Loucy (cell line): Measurements from ENCODE around the gene LOXL4.

Experiments used
- H2AFZ ChIP-seq: fragments of 200-600 bp; sonication (generic); 2 replicates; pipeline ENCODE4 v1.6.0; 2016; ENCODE audit warnings: antibody characterized with exemption, mild to moderate bottlenecking, low read length, moderate library complexity
- H3F3A ChIP-seq: fragments of 200-600 bp; 2 replicates; pipeline ENCODE4 v1.6.0; 2016; ENCODE audit warnings: antibody characterized with exemption, low read depth, mild to moderate bottlenecking
- H3K27me3 ChIP-seq: fragments of 200-600 bp; sonication (generic); 2 replicates; pipeline ENCODE4 v1.6.1; 2014; ENCODE audit warnings: low read length, mild to moderate bottlenecking; ENCODE audit not compliant: insufficient read depth, poor library complexity, severe bottlenecking
- H3K36me3 ChIP-seq: fragments of 200-600 bp; sonication (generic); 2 replicates; pipeline ENCODE4 v1.6.1; 2016; ENCODE audit warnings: low read length; ENCODE audit not compliant: insufficient read depth
- H3K4me1 ChIP-seq: fragments of 200-600 bp; sonication (generic); 2 replicates; pipeline ENCODE4 v1.5.1; 2014; ENCODE audit warnings: low read length, mild to moderate bottlenecking; ENCODE audit not compliant: insufficient read depth, poor library complexity, severe bottlenecking
- H3K4me2 ChIP-seq: fragments of 200-600 bp; sonication (generic); 2 replicates; pipeline ENCODE4 v1.6.0; 2014; ENCODE audit warnings: antibody characterized with exemption, low read length, low read depth, mild to moderate bottlenecking; ENCODE audit not compliant: poor library complexity, severe bottlenecking
- H3K4me3 ChIP-seq: fragments of 200-600 bp; sonication (generic); 2 replicates; pipeline ENCODE4 v1.5.1; 2014; ENCODE audit warnings: low read length, mild to moderate bottlenecking, mixed read lengths; ENCODE audit not compliant: poor library complexity, severe bottlenecking
- H3K79me2 ChIP-seq: fragments of 200-600 bp; sonication (generic); 2 replicates; pipeline ENCODE4 v1.6.1; 2014; ENCODE audit warnings: low read length; ENCODE audit not compliant: insufficient read depth
- H3K9ac ChIP-seq: fragments of 200-600 bp; sonication (generic); 2 replicates; pipeline ENCODE4 v1.6.0; 2014; ENCODE audit warnings: mild to moderate bottlenecking, low read depth, low read length, moderate library complexity; ENCODE audit not compliant: poor library complexity, severe bottlenecking
- H3K9me2 ChIP-seq: fragments of 200-600 bp; sonication (generic); replicated peaks from 2 replicates; pipeline ENCODE4 v1.6.1; 2016; ENCODE audit warnings: low read depth, low read length, mixed read lengths
- H3K9me3 ChIP-seq: fragments of 200-600 bp; sonication (generic); 2 replicates; pipeline ENCODE4 v1.6.1; 2014; ENCODE audit warnings: mild to moderate bottlenecking, antibody characterized with exemption, low read length, low read depth; ENCODE audit not compliant: insufficient read depth
- H4K20me1 ChIP-seq: fragments of 200-600 bp; sonication (generic); 2 replicates; pipeline ENCODE4 v1.6.0; 2014; ENCODE audit warnings: antibody characterized with exemption, low read length, mild to moderate bottlenecking; ENCODE audit not compliant: insufficient read depth, poor library complexity, severe bottlenecking
- EZH2phosphoT487 ChIP-seq: fragments of 200-600 bp; IDR thresholded peaks from 2 replicates; pipeline ENCODE4 v1.6.1; 2018; ENCODE audit warnings: antibody characterized with exemption, mild to moderate bottlenecking, moderate library complexity, borderline replicate concordance
- TF ChIP-seq, protein P1 (sequence below): fragments of 200-600 bp; sonication (generic); conservative IDR thresholded peaks from 2 replicates; pipeline ENCODE4 v1.5.1; 2014; ENCODE audit warnings: mild to moderate bottlenecking, antibody characterized with exemption, low read length

Gene LOXL4

DNA sequence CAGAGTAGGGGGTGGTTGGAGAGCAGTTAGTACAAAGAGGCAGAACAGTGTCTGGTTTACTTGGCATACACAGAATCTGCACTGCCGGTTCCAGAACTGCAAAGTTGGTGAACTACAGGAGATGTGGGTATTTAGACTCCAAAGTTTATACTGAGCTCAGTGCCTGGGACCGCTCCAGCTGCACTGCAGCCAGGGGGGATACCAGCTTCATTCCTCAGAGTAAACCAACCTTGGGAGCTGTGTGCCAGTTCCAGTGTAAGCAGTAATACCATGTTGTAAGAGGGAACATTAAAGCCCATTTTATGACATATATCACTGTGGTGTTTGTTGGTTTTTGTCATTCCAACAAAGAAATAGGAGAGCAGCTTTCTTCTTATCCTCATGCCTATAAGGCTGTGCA lies 23.4 kb downstream of the LOXL4 start:
- Histone ChIP-seq H3K9me2 (no peaks in the 10 kb centered on the region), H3K4me1 (no peaks in the 10 kb centered on the region), H3K4me2 (no peak overlapping the region), H3F3A (no peaks in the 10 kb centered on the region), H2AFZ (no peak overlapping the region), H3K9ac (no peak overlapping the region), H3K9me3 (no peaks in the 10 kb centered on the region), H3K36me3 (peaks cover 57% of the 10 kb centered on the region; the same call in 1 of the 2 replicates), H3K27me3 (no peaks in the 10 kb centered on the region), H3K79me2 (no peaks in the 10 kb centered on the region), H3K4me3 (no peak overlapping the region), H4K20me1 (no peaks in the 10 kb centered on the region)
- TF ChIP-seq EZH2phosphoT487: no peak
- TF ChIP-seq, protein P1, sequence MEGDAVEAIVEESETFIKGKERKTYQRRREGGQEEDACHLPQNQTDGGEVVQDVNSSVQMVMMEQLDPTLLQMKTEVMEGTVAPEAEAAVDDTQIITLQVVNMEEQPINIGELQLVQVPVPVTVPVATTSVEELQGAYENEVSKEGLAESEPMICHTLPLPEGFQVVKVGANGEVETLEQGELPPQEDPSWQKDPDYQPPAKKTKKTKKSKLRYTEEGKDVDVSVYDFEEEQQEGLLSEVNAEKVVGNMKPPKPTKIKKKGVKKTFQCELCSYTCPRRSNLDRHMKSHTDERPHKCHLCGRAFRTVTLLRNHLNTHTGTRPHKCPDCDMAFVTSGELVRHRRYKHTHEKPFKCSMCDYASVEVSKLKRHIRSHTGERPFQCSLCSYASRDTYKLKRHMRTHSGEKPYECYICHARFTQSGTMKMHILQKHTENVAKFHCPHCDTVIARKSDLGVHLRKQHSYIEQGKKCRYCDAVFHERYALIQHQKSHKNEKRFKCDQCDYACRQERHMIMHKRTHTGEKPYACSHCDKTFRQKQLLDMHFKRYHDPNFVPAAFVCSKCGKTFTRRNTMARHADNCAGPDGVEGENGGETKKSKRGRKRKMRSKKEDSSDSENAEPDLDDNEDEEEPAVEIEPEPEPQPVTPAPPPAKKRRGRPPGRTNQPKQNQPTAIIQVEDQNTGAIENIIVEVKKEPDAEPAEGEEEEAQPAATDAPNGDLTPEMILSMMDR: no peak

DNA sequence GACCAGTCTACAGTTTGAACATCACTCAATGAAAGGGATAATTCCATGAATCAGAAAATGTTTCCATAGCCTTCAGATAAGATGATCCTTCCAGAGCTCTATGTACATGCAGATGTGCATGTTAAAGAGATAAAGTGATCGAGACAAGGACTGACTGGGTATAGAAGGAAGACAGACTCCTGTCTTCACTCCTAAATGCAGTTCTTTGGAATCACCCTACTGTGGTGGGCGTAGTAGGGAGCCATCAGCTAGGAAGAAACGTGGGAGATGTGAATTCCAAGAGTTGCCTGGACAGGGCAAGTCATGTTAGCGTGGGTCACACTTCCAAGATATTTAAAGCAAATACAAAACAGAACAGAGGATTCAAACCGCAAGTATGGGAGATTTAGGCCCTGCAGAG lies 23.9 kb downstream of the LOXL4 start:
- H3K4me3 ChIP-seq: no peak overlapping the region
- no peaks in the 10 kb centered on the region for H3K9me3 ChIP-seq
- no peak overlapping the region for H3K9ac ChIP-seq
- H3K79me2 ChIP-seq: no peaks in the 10 kb centered on the region
- no peaks in the 10 kb centered on the region for H3F3A ChIP-seq
- TF ChIP-seq, protein P1: no peak
- TF ChIP-seq EZH2phosphoT487: no peak
- H2AFZ ChIP-seq: no peak overlapping the region
- no peaks in the 10 kb centered on the region for H3K27me3 ChIP-seq
- no peaks in the 10 kb centered on the region for H3K9me2 ChIP-seq
- peaks cover 61% of the 10 kb centered on the region; the same call in 1 of the 2 replicates for H3K36me3 ChIP-seq
- no peaks in the 10 kb centered on the region for H4K20me1 ChIP-seq
- H3K4me1 ChIP-seq: no peaks in the 10 kb centered on the region
- H3K4me2 ChIP-seq: no peak overlapping the region

DNA sequence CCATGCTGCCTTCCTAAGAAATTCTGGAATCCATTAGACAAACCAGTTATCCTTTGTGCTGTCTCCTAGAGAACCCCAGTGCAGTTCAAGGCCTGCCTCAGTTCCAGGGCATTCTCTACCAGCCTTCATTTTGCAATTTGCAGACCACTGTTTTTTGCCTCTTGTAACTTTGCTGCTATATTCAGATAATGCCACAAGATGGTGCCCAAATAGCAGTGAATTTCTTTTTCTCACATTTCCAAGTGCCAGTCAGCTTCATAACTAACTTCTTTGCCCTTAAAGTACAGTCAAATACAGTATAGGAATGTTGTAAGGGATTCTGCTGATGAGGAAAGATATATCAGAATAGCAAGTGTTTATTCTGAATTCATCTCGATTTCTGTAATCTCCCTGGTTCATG lies 25.2 kb downstream of the LOXL4 start:
- no peak overlapping the region for H3K4me2 ChIP-seq

More for the DNA sequence above, 25.2 kb downstream of the LOXL4 start:
- H3K4me3 ChIP-seq: no peak overlapping the region
- peaks cover 51% of the 10 kb centered on the region; the same call in 1 of the 2 replicates for H3K36me3 ChIP-seq
- H3K27me3 ChIP-seq: no peaks in the 10 kb centered on the region
- 0 out of 2 replicates have a peak, but pooled peaks cover 8% of the 10 kb centered on the region for H3F3A ChIP-seq
- no peak overlapping the region for H3K9ac ChIP-seq
- H4K20me1 ChIP-seq: no peaks in the 10 kb centered on the region
- no peaks in the 10 kb centered on the region for H3K9me3 ChIP-seq
- H2AFZ ChIP-seq: no peak overlapping the region
- H3K79me2 ChIP-seq: no peaks in the 10 kb centered on the region
- TF ChIP-seq, protein P1: peak; percentile 74
- TF ChIP-seq EZH2phosphoT487: no peak
- H3K4me1 ChIP-seq: peaks cover 12% of the 10 kb centered on the region
- no peaks in the 10 kb centered on the region for H3K9me2 ChIP-seq
